PC-9 (cell line): Measurements from ENCODE around the gene BMI1.

Experiments
- CTCF ChIP-seq: fragments of 200-600 bp; sonication (generic); conservative IDR thresholded peaks from 2 replicates; pipeline ENCODE4 v1.6.1; 2017; ENCODE audit warnings: mixed run types, antibody characterized with exemption, mild to moderate bottlenecking, moderate library complexity
- EZH2 ChIP-seq: fragments of 200-600 bp; sonication (generic); IDR thresholded peaks from 2 replicates; pipeline ENCODE4 v1.8.0; 2017; ENCODE audit warnings: antibody characterized with exemption, low read depth

- TF ChIP-seq CTCF (no peak), EZH2 (no peak)
Observed at GRCh38 chr10:22351131-22351703, 30.3 kb downstream of the BMI1 start.
